Prostate gland (tissue), 2 donors: ENCODE measurements around the gene ZNRD2.

ENCODE experiments used
- CTCF ChIP-seq, 4 experiments: fragments of 200-600 bp in 2 of 4; fragments of 450-650 bp in 2 of 4; sonication (generic) in 2 of 4; IDR thresholded peaks; 1 replicate in 3 of 4; 2 replicates in 1 of 4; pipeline ENCODE4 v1.5.1; 2016 to 2019; ENCODE audit warnings: antibody characterized with exemption in 4 of 4, mild to moderate bottlenecking in 2 of 4, moderate library complexity in 2 of 4
- POLR2A ChIP-seq: fragments of 450-650 bp; IDR thresholded peaks from one replicate; pipeline ENCODE4 v1.6.1; 2016; ENCODE audit warnings: antibody characterized with exemption, mild to moderate bottlenecking

GRCh38 chr11:65535102-65535501 is 35.2 kb upstream of the ZNRD2 start:
- TF ChIP-seq CTCF (IDR thresholded peaks at IDR 0.05) (no peak), POLR2A (no peak)
